Testis (tissue), 2 donors: ENCODE results near the gene PSAPL1.

ENCODE experiments used
- POLR2A ChIP-seq: fragments of 450-650 bp; IDR thresholded peaks from one replicate; pipeline ENCODE4 v1.6.1; 2017; ENCODE audit warnings: antibody characterized with exemption, mild to moderate bottlenecking, moderate library complexity
- TF ChIP-seq, protein P1 (sequence below), 3 experiments: fragments of 450-650 bp in 2 of 3; fragments of 200-600 bp in 1 of 3; sonication (generic) in 1 of 3; IDR thresholded peaks; one replicate each; pipeline ENCODE4 v1.5.1; 2016 to 2019; ENCODE audit warnings: antibody characterized with exemption in 3 of 3, mild to moderate bottlenecking in 2 of 3, moderate library complexity in 1 of 3

- TF ChIP-seq, protein P1, sequence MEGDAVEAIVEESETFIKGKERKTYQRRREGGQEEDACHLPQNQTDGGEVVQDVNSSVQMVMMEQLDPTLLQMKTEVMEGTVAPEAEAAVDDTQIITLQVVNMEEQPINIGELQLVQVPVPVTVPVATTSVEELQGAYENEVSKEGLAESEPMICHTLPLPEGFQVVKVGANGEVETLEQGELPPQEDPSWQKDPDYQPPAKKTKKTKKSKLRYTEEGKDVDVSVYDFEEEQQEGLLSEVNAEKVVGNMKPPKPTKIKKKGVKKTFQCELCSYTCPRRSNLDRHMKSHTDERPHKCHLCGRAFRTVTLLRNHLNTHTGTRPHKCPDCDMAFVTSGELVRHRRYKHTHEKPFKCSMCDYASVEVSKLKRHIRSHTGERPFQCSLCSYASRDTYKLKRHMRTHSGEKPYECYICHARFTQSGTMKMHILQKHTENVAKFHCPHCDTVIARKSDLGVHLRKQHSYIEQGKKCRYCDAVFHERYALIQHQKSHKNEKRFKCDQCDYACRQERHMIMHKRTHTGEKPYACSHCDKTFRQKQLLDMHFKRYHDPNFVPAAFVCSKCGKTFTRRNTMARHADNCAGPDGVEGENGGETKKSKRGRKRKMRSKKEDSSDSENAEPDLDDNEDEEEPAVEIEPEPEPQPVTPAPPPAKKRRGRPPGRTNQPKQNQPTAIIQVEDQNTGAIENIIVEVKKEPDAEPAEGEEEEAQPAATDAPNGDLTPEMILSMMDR (IDR thresholded peaks at IDR 0.05) = no peak
- no peak for TF ChIP-seq POLR2A
Observed at GRCh38 chr4:7461230-7461629, 26.5 kb upstream of the PSAPL1 start.
